Caco-2 (cell line): ENCODE data around the gene DMRTB1. TPM values are rescaled to one million over a fixed set of nuclear protein-coding genes. Genes with fewer than 3 reads are reported as not detected.

Source experiments
- BruUV-seq: library from RNA; stranded (reverse); fragments of 400-500 nt; replicated peaks from 2 replicates; lab custom pipeline; 2021; lab: Mats Ljungman, UMichigan
- CTCF ChIA-PET: fragments of 300-600 bp; sonication (Branson Sonifier 250); formaldehyde crosslinking; loops from one replicate; lab custom pipeline; 2022; ENCODE audit warnings: antibody characterized with exemption; lab: Charles Lee
- POLR2A ChIA-PET: fragments of 300-600 bp; sonication (Branson Sonifier 250); formaldehyde crosslinking; loops from one replicate; lab custom pipeline; 2022; ENCODE audit warnings: antibody characterized with exemption; lab: Charles Lee
- DNase-seq, 2 experiments: peaks; one replicate each; pipeline versions ENCODE4 v3.0.0 to v3.0.0-alpha.2; 2020 to 2022
- H3K27me3 ChIP-seq: replicated peaks from 2 replicates; pipeline ENCODE4 v1.6.0; 2011; ENCODE audit warnings: low read length; ENCODE audit not compliant: control insufficient read depth, insufficient read depth
- H3K36me3 ChIP-seq: 2 replicates; pipeline ENCODE4 v1.5.1; 2011; ENCODE audit warnings: low read length; ENCODE audit not compliant: control insufficient read depth, insufficient read depth
- H3K4me1 ChIP-seq: fragments of 250-450 bp; sonication (Bioruptor Pico); 2 replicates; pipeline ENCODE4 v1.5.1; 2020; ENCODE audit warnings: mild to moderate bottlenecking
- H3K4me3 ChIP-seq: 2 replicates; pipeline ENCODE4 v1.5.1; 2011; ENCODE audit warnings: low read depth, mild to moderate bottlenecking, control low read depth, low read length
- H3K9me3 ChIP-seq: fragments of 250-450 bp; sonication (Bioruptor Pico); 2 replicates; pipeline ENCODE4 v1.5.1; 2020; ENCODE audit warnings: mild to moderate bottlenecking, moderate library complexity
- H3K27ac Mint-ChIP-seq: one replicate; pipeline ENCODE4 v1.8.0; 2022; ENCODE audit warnings: mixed read lengths; ENCODE audit not compliant: unreplicated experiment
- H3K27me3 Mint-ChIP-seq: one replicate; pipeline ENCODE4 v1.8.0; 2022; ENCODE audit warnings: mixed read lengths; ENCODE audit not compliant: insufficient read depth, unreplicated experiment
- H3K36me3 Mint-ChIP-seq: one replicate; pipeline ENCODE4 v1.8.0; 2022; ENCODE audit warnings: mild to moderate bottlenecking, mixed read lengths; ENCODE audit not compliant: insufficient read depth, unreplicated experiment
- H3K4me1 Mint-ChIP-seq: one replicate; pipeline ENCODE4 v1.8.0; 2022; ENCODE audit warnings: low read depth, mixed read lengths; ENCODE audit not compliant: unreplicated experiment
- H3K4me3 Mint-ChIP-seq: one replicate; pipeline ENCODE4 v1.8.0; 2022; ENCODE audit warnings: mild to moderate bottlenecking, moderate library complexity, mixed read lengths; ENCODE audit not compliant: unreplicated experiment
- H3K9me3 Mint-ChIP-seq: one replicate; pipeline ENCODE4 v1.8.0; 2022; ENCODE audit warnings: mixed read lengths; ENCODE audit not compliant: unreplicated experiment
- intact Hi-C: fragments of 100-400 bp; cut with micrococcal nuclease; formaldehyde crosslinking; loops from one replicate; pipeline ENCODE4 v1.10.0; 2022; ENCODE audit not compliant: unreplicated experiment
- total RNA-seq: library from RNA; stranded (reverse); gene quantifications from 2 replicates; pipeline ENCODE4 v1.2.3, GENCODE V29; 2022
- TF ChIP-seq, protein P1 (sequence below), 2 experiments: fragments of 200-600 bp in 1 of 2; IDR thresholded peaks; 1 replicate in 1 of 2; 2 replicates in 1 of 2; pipeline versions ENCODE4 v1.5.1 to v1.8.0; 2011 to 2022; ENCODE audit warnings: antibody characterized with exemption in 1 of 2, control low read depth in 1 of 2, inconsistent platforms in 1 of 2, low read depth in 1 of 2, low read length in 1 of 2, mild to moderate bottlenecking in 1 of 2, moderate library complexity in 1 of 2; ENCODE audit not compliant: insufficient read depth in 1 of 2, severe bottlenecking in 1 of 2, unreplicated experiment in 1 of 2

Gene DMRTB1
- total RNA-seq, 1 experiment from 2014 or later = not detected

DNA sequence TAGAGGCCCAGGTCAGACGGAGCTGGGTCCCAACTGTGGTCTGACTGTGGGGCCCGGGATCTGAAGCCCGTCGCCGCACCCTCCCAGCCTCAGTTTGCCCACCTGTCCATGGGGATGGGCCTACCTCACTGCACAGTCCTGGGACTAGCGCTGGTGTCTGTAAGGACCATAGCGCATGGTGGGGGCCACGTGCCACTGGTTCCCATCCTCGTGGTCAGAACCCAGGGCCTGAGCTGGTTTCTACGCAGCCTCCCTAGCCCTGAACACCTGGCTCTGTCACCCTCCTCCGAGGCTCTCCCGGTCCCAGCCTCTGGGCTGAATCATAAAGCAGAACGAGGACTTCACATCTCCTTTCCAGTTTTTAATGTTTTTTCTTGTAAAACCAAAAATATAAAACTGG lies 46.7 kb downstream of the DMRTB1 start:
- no peaks in the 10 kb centered on the region for H3K27me3 ChIP-seq
- ChIA-PET CTCF (interaction anchor here (0.6 kb wide), 1 partner anchor 111 kb away, joined by 3 read pairs; no protein-coding TSS in a partner anchor), POLR2A (no interaction called here)
- Mint-ChIP-seq H3K27me3 (no peaks in the 10 kb centered on the region), H3K4me3 (no peak overlapping the region), H3K4me1 (no peaks in the 10 kb centered on the region), H3K36me3 (no peaks in the 10 kb centered on the region), H3K27ac (no peak overlapping the region), H3K9me3 (no peaks in the 10 kb centered on the region)
- no peak for DNase-seq
- no peaks in the 10 kb centered on the region for H3K9me3 ChIP-seq
- no peaks in the 10 kb centered on the region for H3K36me3 ChIP-seq
- TF ChIP-seq, protein P1, sequence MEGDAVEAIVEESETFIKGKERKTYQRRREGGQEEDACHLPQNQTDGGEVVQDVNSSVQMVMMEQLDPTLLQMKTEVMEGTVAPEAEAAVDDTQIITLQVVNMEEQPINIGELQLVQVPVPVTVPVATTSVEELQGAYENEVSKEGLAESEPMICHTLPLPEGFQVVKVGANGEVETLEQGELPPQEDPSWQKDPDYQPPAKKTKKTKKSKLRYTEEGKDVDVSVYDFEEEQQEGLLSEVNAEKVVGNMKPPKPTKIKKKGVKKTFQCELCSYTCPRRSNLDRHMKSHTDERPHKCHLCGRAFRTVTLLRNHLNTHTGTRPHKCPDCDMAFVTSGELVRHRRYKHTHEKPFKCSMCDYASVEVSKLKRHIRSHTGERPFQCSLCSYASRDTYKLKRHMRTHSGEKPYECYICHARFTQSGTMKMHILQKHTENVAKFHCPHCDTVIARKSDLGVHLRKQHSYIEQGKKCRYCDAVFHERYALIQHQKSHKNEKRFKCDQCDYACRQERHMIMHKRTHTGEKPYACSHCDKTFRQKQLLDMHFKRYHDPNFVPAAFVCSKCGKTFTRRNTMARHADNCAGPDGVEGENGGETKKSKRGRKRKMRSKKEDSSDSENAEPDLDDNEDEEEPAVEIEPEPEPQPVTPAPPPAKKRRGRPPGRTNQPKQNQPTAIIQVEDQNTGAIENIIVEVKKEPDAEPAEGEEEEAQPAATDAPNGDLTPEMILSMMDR (IDR thresholded peaks at IDR 0.05; ENCODE audit: insufficient read depth in 1 of 2, low read depth in 1 of 2, low read length in 1 of 2, severe bottlenecking in 1 of 2, unreplicated experiment in 1 of 2) = no peak
- no peak overlapping the region for H3K4me3 ChIP-seq
- BruUV-seq = no TSS peak
- intact Hi-C loops = no loop called here
- no peaks in the 10 kb centered on the region for H3K4me1 ChIP-seq

- DNase-seq = no peak
- H3K4me1 Mint-ChIP-seq = no peaks in the 10 kb centered on the region
- BruUV-seq = no TSS peak
- H3K36me3 Mint-ChIP-seq = no peaks in the 10 kb centered on the region
- Histone ChIP-seq H3K4me3 (no peak overlapping the region), H3K36me3 (no peaks in the 10 kb centered on the region), H3K27me3 (no peaks in the 10 kb centered on the region), H3K4me1 (no peaks in the 10 kb centered on the region), H3K9me3 (no peaks in the 10 kb centered on the region)
- H3K4me3 Mint-ChIP-seq = no peak overlapping the region
- TF ChIP-seq, protein P1 (IDR thresholded peaks at IDR 0.05; ENCODE audit: insufficient read depth in 1 of 2, low read depth in 1 of 2, low read length in 1 of 2, severe bottlenecking in 1 of 2, unreplicated experiment in 1 of 2) = no peak
- intact Hi-C loops = no loop called here
- H3K27ac Mint-ChIP-seq = no peak overlapping the region
- H3K27me3 Mint-ChIP-seq = no peaks in the 10 kb centered on the region
- POLR2A ChIA-PET = no interaction called here
- CTCF ChIA-PET = interaction anchor here (0.6 kb wide), 1 partner anchor 110 kb away, joined by 3 read pairs; no protein-coding TSS in a partner anchor
- no peaks in the 10 kb centered on the region for H3K9me3 Mint-ChIP-seq
Measured at GRCh38 chr1:53506355-53507050, 47.3 kb downstream of the DMRTB1 start.

GRCh38 chr1:53507116-53507820 lies 48.1 kb downstream of the DMRTB1 start:
- Mint-ChIP-seq H3K27ac (no peak overlapping the region), H3K4me3 (no peak overlapping the region), H3K36me3 (no peaks in the 10 kb centered on the region), H3K27me3 (no peaks in the 10 kb centered on the region), H3K4me1 (no peaks in the 10 kb centered on the region), H3K9me3 (no peaks in the 10 kb centered on the region)
- Histone ChIP-seq H3K4me1 (no peaks in the 10 kb centered on the region), H3K4me3 (no peak overlapping the region), H3K36me3 (no peaks in the 10 kb centered on the region), H3K9me3 (no peaks in the 10 kb centered on the region), H3K27me3 (no peaks in the 10 kb centered on the region)
- TF ChIP-seq, protein P1 (IDR thresholded peaks at IDR 0.05; ENCODE audit: insufficient read depth in 1 of 2, low read depth in 1 of 2, low read length in 1 of 2, severe bottlenecking in 1 of 2, unreplicated experiment in 1 of 2) = no peak
- POLR2A ChIA-PET = no interaction called here
- CTCF ChIA-PET = no interaction called here
- DNase-seq = no peak
- no TSS peak for BruUV-seq
- intact Hi-C loops = no loop called here
